Measurements from ENCODE around the gene PCCA. TPM values are rescaled to one million over a fixed set of nuclear protein-coding genes. Genes with fewer than 3 reads are reported as not detected.
A peak's percentile ranks its signal among the peaks of the same experiment; 100 is the strongest.

The PCCA gene
- total and polyA plus RNA-seq, 8 donors = 26.8 to 48.9 (median 37.6) TPM

DNA sequence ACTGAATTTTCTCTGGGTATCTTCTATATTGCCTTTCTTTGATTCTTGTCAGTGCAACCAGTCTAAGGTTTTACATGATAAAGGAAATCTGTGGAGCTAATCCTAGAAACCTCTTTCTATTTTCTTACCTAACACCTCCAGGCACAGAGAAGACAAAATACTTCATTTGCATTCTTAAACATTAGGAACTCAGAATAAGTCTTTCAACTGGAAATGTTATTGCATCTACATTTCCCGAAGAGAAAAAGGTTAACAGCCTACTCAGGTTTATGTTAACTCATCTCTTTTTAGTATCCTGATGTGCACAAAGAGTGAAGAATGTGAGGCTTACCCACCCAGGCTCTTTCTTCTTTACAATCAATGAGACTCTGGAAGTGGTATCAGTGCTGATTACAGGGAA is 106.7 kb downstream of the PCCA start:
- intact Hi-C loops (cut with DNase I) = no loop called here
- TF ChIP-seq CTCF (IDR thresholded peaks at IDR 0.05) = no peak

GRCh38 chr13:100196375-100196774 is 107.5 kb downstream of the PCCA start:
- ATAC-seq = no peak
- TF ChIP-seq CTCF (IDR thresholded peaks at IDR 0.05) = no peak
- Histone ChIP-seq H3K27me3 (no peaks in the 10 kb centered on the region), H3K27ac (no peak overlapping the region), H3K9me3 (no peaks in the 10 kb centered on the region), H3K4me1 (no peaks in the 10 kb centered on the region), H3K36me3 (no peaks in the 10 kb centered on the region), H3K4me3 (no peak overlapping the region)
- no peak for DNase-seq
- intact Hi-C loops (cut with DNase I) = no loop called here

More for the DNA sequence above, 106.7 kb downstream of the PCCA start:
- no peak for ATAC-seq
- Histone ChIP-seq H3K27ac (no peak overlapping the region), H3K9me3 (no peaks in the 10 kb centered on the region), H3K4me3 (no peak overlapping the region), H3K4me1 (no peaks in the 10 kb centered on the region), H3K27me3 (no peaks in the 10 kb centered on the region), H3K36me3 (no peaks in the 10 kb centered on the region)
- no peak for DNase-seq

- TF ChIP-seq CTCF (IDR thresholded peaks at IDR 0.05) = no peak
- no peaks in the 10 kb centered on the region for H3K36me3 ChIP-seq
- H3K27ac ChIP-seq = no peak overlapping the region
- ATAC-seq (no peak), DNase-seq (no peak)
- no peaks in the 10 kb centered on the region for H3K9me3 ChIP-seq
- H3K4me1 ChIP-seq = no peaks in the 10 kb centered on the region
- no peak overlapping the region for H3K4me3 ChIP-seq
- H3K27me3 ChIP-seq = no peaks in the 10 kb centered on the region
- intact Hi-C loops (cut with DNase I) = no loop called here
Measured at GRCh38 chr13:100197116-100197515, 108.2 kb downstream of the PCCA start.

DNA sequence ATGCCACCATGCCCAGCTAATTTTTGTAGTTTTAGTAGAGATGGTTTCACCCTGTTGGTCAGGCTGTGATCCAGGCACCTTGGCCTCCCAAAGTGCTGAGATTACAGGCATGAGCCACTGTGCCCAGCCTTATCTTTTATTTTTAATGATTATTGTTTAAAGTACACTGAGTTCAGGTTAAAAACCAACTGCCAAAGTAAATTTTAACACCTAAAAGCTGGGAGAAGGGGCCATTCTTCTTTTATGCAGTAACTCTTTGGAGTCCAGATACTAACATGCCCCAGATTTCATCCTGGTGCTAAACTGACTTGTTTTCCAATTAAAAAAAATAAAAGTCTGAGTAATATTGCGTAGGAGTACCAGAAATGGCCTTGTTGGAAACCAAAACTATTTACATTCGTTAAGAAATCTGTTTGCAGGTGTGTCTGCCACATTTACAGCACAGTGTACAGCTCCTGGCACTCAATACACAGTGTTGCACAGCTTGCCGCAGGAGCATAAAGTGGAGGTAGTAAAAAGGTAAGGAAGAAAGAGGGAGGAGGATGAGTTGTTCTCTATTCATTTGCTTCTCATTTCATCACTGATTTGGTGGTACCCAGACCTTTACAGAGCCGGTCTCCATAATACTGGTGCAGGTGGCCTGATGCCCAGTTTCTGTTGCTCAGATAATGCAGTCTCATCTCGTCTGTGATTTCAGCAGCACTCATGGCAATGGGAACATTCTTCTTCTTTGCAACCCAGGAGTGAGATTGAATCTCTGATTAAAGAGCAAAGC is 108.9 kb downstream of the PCCA start:
- intact Hi-C loops (cut with DNase I) = no loop called here
- H3K9me3 ChIP-seq = no peaks in the 10 kb centered on the region
- no peak overlapping the region for H3K4me3 ChIP-seq
- DNase-seq (no peak), ATAC-seq (peak; percentile 71)
- H3K27me3 ChIP-seq = no peaks in the 10 kb centered on the region
- no peaks in the 10 kb centered on the region for H3K36me3 ChIP-seq
- H3K4me1 ChIP-seq = no peaks in the 10 kb centered on the region
- no peak overlapping the region for H3K27ac ChIP-seq
- TF ChIP-seq CTCF (IDR thresholded peaks at IDR 0.05) = no peak

DNA sequence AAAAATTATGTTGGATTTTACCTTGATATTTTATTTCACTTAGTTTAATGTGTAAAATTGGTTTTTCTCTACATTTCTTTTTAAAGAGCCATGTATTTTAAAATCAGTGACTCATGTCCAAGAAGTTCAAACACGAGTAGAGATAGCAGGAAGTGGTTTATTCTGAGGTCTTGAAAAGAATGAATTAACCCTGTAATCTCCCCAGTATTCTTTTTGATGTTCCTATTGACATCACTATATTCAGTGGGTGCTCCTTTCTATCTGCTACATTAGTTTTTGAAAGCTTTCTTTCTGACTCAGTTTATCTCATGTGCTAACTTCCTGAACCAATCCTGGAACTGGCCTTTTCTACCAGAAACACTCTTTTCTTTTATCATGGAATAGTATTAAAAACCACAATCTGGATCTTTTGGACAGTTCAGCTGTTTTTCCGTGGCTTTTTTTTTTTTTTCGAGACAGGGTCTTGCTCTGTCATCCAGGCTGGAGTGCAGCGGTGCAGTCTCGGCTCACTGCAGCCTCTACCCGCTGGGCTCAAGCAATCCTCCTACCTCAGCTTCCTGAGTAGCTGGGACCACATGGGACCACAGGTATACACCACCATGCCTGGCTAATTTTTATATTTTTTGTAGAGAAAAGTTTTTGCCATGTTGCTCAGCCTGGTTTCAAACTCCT is 114.9 kb downstream of the PCCA start:
- DNase-seq = no peak
- no peak overlapping the region for H3K27ac ChIP-seq
- ATAC-seq = no peak
- intact Hi-C loops (cut with DNase I) = no loop called here
- H3K36me3 ChIP-seq = no peaks in the 10 kb centered on the region
- no peak for TF ChIP-seq CTCF (IDR thresholded peaks at IDR 0.05)
- H3K4me1 ChIP-seq = peaks cover 2 to 5% of the 10 kb centered on the region in 2 donors
- H3K27me3 ChIP-seq = no peaks in the 10 kb centered on the region
- no peak overlapping the region for H3K4me3 ChIP-seq
- H3K9me3 ChIP-seq = no peaks in the 10 kb centered on the region
